GM19463 (cell line): ENCODE results near the gene ITPR1.

Experiments used
- ATAC-seq: cut with Tn5 transposase; IDR thresholded peaks from one replicate; pipeline ENCODE4 v1.9.1; 2021; ENCODE audit warnings: mild to moderate bottlenecking, moderate library complexity; ENCODE audit not compliant: unreplicated experiment

Gene ITPR1

DNA sequence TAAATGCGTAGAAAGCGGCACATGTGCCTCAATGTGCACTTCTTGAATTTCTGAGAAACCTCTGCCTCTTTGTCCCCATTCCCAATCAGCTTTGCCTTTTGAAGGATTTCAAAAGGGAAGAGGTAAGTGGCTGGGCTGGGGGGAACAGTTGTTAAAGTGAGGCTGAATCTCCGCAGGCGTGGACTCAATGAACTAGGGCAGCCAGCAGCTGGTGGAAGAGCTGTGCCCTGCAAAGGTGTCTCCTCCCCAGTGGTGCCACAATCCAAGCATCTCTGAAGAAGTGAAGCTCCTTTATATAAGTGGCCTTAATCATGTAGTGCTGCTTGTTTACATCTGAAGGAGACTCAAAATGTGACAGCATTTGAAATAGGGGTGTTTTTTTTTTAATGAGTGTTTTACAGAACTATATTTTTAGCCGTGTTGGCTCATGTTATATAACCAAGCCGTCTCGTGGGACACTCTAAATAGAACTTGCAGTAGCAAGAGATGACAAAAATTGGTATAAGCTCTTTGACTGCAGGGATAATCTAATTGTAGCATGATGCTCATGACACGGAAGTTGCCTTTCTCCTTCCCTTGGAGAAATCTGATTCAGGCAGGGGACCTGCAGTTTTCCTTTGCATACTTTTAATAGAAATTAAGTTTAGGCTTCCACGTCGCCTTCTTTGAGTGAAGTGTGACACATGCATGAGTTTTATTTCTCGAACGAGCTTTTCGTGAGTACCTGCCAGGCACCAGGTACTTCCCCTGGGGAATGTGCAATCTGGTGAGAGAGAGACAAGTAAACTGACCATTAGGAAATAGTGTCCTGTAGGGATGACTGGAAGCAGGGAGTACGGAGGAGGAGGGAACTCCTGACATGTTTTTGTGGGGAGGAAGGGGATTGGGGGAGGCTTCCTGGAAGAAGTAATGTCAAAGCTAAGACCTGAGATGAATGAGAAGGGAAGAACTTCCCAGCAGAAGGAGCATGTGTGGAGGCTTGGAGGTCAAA lies 306.4 kb downstream of the ITPR1 start:
- ATAC-seq, result no peak

DNA sequence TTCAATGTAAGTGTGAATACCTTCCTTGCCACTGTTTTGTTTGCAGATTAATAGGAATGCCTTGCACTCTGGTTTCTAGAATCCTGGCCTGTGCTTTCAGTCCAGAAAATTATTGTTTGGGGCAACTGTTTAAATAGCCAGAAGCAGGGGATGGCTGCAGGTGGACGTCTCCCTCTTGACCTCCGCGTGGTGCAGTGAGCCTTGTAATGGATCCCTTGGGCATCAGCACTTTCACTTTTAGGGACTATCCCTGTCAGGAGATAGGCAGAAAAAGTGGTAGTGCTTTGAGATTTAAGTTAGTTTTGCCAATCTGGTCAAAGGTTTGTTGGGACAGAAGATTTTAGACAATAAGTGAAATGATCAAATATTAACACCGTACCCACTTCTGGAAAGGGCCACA lies 307.4 kb downstream of the ITPR1 start:
- no peak for ATAC-seq

DNA sequence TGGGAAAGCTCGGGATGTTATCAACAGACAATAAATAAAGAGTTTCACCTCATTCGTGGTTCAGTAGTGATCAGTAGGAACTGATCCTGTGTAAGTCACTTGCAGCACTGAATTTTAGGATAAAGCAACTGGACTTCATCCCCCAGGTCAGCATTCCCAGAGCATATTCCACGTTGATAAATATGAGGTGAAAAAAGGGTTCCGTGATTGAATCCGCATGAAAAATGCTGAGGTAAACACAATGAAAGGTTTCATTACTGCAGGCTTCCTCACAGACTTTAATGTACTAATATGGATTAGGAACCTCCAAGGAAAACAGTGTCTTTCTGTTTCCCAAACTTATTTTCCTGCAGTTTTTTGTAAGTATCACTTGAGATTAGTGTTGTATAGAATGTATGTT lies 308.7 kb downstream of the ITPR1 start:
- no peak for ATAC-seq

DNA sequence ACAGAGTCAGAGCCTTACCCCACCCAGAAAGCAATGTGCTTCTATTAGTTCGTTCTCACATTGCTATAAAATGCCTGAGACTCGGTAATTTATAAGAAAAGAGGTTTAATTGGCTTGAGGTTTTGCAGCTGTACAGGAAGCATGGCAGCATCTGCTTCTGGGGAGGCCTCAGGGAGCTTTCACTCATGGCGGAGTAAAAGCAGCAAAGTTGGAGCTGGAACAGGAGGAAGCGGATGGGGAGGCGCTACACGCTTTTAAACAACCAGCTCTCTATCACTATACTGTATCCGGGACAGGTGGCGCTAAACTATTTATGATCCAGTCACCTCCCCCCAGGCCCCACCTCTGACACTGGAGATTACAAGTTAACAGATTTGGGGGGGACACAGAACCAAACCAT lies 309.8 kb downstream of the ITPR1 start:
- no peak for ATAC-seq

DNA sequence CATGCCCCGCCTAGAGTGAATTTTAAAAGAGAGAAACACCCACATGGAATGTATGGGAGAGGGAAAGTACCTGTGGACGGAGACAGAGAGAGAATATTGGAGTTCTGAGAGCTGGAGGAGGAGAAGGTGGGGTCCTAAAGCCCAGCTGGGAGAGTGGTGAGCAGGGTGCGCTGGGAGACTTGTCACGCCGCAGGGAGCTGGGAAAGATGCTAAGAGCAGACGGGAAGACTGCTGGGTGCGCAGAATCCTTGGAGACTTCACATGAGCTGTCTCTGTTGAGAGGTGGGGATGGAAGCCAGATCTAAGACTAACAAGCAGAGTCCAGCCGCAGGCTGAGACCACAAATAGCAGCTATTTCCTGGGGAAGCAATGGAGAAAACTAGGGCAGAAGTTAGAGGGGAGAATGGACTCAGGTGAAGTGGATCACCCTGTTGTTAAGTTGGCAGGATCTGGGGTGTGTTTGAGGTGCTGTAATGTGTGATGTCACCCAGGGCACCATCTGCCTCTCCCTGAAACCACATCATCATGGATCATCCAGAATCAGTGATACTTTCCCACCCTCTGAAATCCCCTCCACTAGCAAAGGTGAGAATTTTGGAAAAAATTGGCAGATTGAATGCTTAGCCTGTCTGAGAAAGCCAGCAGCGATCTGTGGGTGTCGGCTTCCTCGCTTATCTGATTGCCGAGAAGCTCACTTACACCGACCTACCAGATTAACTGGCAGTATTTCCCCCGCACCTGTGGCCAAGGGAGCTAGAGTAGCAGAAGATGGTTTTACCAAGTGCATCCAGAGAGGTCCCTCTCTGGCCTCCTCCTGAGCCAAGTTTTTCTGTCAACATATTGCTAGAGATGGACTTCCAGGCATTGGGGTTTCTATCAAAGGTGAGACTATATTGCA lies 311.3 kb downstream of the ITPR1 start:
- ATAC-seq, result no peak

DNA sequence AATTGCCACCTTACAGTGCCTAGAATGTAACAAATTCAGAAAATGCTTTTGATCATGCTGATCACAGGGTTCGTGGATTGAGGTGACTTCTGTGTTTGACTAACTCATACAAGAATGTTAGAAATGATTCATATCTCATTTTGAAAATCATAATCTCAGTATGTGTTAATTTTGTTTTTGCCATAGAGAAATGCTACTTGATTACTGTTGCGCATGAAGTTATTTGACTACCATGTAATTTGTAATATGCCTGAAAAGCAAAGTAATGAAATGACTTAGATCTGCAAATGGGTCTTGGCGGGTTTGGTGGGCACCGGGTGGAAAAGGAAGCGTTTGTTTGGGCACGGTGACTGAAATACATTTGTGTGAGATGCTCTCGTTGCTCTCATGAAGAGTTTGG lies 312.5 kb downstream of the ITPR1 start:
- ATAC-seq, result no peak

DNA sequence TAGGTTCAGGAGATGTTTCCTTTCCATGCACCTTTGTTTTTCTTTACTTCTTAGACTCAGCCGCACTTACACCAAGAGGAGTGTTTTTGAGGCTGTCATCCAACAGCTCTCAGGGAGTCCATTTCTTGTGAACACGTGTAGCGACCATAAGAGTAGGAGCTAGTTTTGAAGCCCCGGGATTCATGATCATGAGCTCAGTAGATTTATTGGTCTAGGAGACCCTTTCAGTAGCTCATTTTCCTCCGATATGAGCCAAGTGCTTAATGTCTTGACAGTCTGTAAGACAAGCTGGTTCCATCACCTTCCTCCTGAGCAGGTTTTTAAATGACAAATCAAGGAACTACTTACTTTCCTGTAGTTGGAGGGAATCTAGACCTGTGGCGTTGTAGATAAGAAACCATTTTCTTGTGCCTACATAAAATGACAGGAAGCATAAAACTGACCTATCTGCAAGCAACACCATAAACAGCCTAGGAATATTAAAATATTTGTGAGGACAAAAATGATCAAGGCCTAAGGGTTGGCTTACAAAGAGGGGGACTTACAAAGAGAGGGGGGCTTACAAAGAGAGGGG lies 313.5 kb downstream of the ITPR1 start:
- no peak for ATAC-seq

DNA sequence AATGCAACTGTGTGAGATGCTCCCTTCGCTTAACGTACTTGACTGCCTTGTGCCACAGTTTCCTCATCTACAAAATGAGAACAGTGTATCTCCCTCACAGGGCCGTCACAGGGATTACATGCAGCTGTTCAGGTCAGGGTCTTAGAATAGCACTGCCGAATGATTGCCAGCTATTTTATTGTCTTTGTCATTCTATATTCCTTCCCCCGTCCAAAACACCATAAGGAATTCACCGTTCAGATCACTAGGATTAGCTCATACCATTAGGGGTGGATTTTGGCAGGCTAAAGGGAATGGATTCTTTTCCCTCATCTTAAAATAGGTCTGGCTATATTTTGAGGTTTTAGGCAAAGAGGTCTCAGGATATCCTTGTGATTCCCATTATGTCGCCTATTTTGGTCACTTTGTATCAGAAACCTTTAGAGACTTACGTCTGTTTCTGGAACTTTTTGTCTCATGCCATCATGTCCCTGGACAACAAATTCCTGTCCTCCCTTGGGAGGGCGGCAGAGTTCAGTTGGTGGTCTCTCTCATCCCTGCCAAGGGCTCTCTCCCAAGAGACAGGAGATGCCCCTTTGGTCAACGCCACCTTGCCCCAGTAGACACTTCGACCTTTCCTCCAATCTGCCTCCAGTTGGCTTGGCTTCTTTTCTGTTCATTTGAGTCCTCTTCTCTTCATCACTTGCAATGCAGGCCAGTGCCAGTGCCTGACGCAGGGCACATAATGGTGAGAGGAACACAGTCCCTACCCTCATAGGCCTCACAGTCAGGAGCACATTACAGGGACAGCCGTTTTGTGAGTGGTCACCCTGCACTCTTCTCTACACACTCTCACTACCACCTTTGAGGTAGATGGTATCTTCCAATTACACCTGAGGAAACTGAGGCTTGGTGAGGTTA lies 314.5 kb downstream of the ITPR1 start:
- ATAC-seq, result no peak

DNA sequence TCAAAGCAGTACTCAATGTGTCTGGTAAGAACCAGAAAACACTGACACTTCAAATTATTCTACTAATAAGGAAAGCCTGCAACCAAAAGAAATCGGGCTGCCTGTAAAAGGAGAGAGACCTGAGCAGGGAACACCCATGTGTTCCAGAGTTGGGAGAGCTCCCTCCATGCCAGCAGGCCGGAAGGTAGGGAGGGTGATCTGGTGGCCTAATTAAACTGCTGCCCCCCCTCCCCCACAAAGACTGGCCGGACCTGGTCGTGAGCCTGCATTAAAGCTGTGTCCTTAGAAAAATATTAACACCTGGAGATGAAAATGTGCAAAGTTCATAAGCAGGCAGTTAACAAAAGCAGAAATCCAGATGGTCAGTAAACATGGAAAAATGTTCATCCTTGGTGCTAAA lies 315.5 kb downstream of the ITPR1 start:
- no peak for ATAC-seq

DNA sequence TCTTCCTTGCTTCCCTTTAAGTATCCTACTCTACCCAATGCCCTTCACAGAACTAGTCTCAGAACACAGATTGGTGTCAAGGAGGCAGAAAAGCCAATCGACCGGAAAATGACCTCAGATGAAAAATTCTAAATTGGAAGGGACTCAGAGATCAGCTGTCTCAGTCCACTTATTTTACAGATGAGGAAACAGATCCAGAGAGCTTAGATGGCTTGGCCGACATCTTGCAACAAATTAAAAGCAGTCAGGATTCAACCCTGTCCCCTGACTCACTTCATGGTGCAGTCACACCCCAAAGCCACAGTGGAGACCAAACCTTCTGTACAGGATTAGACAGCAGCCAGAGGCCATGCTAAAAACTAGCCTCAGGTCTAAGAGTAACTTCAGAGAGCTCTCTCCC lies 316.8 kb downstream of the ITPR1 start:
- ATAC-seq, result no peak

DNA sequence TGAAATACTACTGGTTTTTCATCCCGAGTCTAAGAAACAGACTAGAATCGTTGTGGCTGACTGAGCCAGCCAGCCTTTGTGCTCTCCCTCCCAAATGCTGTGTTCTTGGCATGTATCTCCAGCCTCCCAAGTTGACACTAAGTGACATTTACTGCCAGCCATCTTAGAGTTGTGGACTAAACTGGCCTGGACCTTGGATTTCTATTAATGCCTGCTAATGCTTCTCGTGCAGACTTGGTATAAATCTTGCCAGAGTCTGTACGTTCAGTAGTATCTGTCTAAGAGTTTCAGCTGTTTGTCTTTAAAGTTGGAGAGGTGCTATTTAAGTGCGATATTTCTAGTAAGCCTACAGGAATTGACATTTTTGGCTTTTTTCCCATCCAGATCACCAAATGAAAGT lies 319.4 kb downstream of the ITPR1 start:
- ATAC-seq, result no peak

DNA sequence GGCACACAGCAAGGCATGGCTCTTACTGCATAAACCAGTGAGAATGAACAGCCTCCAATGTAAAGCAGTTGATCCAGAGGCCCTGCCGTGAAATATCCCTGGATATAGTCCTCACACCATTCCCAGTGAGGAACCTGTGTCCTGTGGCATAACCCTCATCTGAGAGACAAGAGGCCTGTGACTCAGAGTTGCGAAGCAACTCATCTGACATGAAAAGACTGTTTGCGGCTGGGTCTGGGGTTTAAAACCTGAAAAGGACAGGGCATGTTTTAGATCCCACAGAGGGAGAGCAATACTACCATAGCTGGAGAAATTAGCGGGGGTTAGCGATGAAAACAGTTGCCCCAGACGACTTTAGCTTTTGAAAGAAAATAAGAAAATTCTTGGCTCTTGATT lies 320.8 kb downstream of the ITPR1 start:
- ATAC-seq, result no peak

DNA sequence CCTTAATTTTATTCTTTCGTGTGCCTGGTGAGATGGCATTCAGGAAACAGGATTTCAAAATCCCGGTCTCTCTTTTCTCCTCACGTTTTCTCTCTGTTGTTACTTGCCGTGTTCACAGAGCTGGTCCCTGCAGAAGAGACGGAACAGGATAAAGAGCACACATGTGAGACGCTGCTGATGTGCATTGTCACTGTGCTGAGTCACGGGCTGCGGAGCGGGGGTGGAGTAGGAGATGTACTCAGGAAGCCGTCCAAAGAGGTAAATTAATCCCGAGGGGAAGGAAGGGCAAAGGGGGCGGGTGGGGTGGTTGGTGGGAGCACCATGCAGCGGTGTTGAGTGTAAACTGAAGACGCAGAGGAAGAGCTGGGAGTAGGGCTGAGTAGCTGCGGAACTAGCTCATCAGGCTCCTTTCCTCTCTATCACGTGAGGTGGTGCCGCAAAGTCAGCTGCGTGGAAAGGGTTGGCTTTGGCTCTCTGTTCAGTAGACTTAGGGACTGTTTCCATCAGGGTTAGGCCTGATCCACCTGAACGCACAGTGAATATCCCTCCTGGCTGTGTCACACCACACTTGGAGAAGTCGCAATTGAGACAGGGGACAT lies 321.3 kb downstream of the ITPR1 start:
- ATAC-seq, result no peak

DNA sequence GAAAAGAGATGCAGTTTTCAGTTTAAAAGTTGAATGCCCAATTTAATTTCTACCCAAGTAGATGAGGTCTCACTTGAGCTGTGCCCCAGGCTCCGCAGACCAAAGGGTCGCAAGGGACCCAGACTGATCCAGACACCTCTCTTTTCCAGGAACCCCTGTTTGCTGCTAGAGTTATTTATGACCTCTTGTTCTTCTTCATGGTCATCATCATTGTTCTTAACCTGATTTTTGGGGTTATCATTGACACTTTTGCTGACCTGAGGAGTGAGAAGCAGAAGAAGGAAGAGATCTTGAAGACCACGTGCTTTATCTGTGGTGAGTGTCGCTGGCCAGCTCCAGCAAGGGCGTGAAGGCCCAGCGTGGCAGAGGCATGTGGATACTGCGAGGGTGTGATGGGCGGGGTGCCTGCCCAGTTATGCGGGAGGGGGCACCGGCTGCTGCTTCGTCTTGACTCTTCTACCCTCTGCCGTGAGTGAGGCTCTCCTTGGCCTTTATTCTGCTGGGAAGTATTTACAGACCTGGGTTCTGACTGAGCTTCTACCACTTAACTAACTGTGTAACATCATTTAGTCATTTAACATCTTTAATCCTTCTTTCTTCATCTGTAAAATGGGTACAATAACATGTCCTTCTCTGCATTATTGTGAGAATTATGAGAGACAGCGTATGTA lies 321.9 kb downstream of the ITPR1 start:
- no peak for ATAC-seq

DNA sequence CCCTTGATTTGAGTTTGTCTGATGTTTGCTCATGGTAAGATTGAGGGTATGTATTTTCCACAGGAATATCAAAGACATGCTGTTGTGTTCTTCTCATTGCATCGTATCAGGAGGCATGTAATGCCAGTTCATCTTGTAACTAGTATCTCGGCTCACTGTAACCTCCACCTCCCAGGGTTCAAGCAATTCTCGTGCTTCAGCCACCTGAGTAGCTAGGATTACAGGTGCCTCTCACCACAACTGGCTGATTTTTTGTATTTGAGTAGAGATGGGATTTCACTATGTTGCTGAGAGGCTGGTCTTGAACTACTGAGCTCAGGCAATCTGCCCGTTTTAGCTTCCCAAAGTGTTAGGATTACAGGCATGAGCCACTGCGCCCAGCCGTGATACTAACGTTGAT lies 323.2 kb downstream of the ITPR1 start:
- no peak for ATAC-seq

DNA sequence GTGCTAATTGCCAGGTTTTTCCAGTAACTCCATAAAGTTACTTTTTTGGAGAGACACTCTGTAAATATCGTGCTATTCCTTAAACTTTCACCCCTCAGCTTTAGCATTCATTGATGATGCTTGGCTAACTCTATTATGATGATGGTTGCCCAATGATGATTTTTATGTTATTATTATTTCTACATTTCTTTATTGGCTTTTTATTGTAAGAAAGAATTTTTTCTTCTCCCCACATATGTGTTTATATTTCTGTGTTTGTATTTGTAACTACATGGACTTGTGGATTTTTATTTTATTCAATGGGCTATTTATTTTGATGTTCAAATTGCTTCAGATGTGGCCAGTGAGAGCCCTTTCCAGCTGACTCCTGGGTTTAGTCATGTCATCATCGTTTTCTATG lies 323.6 kb downstream of the ITPR1 start:
- ATAC-seq, result no peak

DNA sequence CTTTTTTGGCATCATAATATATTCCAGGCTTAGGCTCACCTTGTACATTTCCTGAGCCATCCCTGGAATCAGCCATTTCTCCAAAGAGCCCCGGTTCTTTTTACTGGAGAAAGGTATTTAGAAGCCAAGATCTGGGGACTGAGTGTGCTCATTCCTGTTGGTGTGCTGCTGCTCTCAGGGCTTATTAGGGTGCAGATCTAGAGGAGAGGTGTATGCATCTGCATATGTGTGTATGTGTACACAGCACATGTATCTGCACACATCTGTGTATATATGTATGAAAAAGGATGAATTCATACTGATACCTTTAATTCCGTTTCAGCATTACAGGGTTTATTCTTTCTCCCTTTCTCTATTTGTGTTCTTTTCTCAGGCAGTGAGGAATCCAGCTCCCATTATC lies 324.0 kb downstream of the ITPR1 start:
- no peak for ATAC-seq

DNA sequence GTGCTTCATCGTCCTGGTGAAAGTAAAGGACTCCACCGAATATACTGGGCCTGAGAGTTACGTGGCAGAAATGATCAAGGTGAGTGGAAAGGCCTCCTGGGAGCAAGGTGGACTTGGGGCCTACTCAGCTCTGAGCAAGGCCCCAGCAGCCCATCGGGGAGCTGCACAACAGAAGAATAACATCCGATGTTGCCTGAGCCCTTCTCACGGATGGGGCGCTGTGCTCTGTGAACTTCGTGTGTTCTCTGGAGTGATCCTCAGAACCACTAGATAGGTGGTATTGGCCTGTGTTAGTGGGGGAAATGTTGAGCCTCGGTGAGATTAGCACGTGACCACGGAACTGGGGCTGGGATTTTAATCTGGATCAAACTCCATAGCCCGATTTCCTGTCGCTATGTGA lies 325.0 kb downstream of the ITPR1 start:
- no peak for ATAC-seq

DNA sequence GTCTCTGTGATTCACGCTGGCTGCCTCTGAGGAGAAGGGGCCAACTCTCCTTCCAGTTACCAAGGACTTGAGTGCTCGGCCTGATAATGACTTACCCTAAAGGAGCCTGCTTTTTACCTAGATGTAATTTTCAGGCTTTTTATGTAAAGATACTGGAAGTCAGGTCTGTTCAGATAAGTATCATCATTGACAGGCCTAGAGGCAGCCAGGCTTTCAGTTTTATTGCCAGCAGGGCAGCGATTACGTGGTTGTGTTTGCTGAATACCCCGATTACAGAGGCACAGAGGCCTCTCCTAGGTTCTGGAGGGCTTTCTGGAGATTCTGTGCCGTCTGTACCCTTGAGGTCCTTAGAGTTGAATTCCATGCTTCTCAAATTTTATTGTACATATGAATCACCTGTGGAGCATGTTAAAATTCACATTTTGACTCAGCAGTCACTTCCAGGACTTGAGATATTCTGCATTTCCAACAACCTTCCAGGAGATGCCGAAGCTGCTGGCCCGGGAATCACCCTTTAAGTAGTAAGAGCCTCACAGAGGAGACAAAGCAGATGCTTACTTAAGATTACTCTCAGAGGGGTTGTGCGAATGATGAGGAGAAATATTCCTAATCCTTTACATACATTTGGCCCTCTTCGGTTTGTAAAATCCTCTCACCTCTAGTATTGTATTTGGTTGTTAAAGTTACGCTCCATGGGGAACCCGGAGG lies 326.0 kb downstream of the ITPR1 start:
- no peak for ATAC-seq
